Stomach (tissue), 4 donors: ENCODE measurements around the gene GREM1.

ENCODE experiments used
- EP300 ChIP-seq: sonication (generic); formaldehyde crosslinking; IDR thresholded peaks from one replicate; pipeline ENCODE4 v1.6.1; 2017; ENCODE audit warnings: antibody characterized with exemption
- POLR2A ChIP-seq, 4 donors: fragments of 450-650 bp; IDR thresholded peaks; one replicate each; pipeline ENCODE4 v1.6.1; 2016; ENCODE audit warnings: antibody characterized with exemption in 4 of 4, control low read depth in 2 of 4, mild to moderate bottlenecking in 1 of 4, moderate library complexity in 1 of 4
- POLR2AphosphoS5 ChIP-seq, 3 donors: sonication (generic); formaldehyde crosslinking; IDR thresholded peaks; one replicate each; pipeline ENCODE4 v1.6.1; 2016; ENCODE audit warnings: antibody characterized with exemption in 3 of 3
- TF ChIP-seq, protein P1 (sequence below), 7 experiments: fragments of 450-650 bp in 4 of 7; fragments of 200-600 bp in 3 of 7; sonication (generic) in 3 of 7; IDR thresholded peaks; one replicate each; pipeline ENCODE4 v1.5.1; 2016 to 2019; ENCODE audit warnings: antibody characterized with exemption in 7 of 7, control low read depth in 2 of 7, mild to moderate bottlenecking in 1 of 7

DNA sequence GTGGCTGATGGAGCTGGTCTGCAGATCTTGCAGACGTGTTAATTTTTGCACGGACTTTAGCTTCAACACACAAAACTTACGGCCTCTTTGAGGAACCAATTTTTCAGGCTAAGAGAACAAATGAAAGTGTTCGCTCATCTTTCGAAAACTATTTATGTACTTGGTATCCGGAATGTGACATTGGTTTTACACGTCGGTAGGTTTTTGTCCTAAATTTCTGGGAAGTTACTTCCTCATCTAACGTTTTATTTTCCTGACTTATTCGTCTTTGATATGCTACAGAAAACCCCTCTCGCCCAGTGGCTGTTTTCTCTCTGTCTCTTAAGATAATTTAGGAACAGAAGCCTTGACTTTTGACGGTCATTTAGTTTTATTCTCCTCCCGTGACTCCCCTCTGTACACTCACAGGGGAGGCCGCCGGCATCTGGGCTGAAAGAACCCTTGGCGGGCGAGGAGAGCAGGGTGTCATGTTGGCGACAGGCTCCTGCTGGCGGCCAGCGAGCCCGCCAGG, 834 bp upstream of the GREM1 start:
- TF ChIP-seq, protein P1, sequence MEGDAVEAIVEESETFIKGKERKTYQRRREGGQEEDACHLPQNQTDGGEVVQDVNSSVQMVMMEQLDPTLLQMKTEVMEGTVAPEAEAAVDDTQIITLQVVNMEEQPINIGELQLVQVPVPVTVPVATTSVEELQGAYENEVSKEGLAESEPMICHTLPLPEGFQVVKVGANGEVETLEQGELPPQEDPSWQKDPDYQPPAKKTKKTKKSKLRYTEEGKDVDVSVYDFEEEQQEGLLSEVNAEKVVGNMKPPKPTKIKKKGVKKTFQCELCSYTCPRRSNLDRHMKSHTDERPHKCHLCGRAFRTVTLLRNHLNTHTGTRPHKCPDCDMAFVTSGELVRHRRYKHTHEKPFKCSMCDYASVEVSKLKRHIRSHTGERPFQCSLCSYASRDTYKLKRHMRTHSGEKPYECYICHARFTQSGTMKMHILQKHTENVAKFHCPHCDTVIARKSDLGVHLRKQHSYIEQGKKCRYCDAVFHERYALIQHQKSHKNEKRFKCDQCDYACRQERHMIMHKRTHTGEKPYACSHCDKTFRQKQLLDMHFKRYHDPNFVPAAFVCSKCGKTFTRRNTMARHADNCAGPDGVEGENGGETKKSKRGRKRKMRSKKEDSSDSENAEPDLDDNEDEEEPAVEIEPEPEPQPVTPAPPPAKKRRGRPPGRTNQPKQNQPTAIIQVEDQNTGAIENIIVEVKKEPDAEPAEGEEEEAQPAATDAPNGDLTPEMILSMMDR (IDR thresholded peaks at IDR 0.05), result no peak
- TF ChIP-seq POLR2A (IDR thresholded peaks at IDR 0.05), result no peak
- TF ChIP-seq POLR2AphosphoS5 (IDR thresholded peaks at IDR 0.05), result no peak
- TF ChIP-seq EP300, result no peak
